Choroid plexus epithelial cell (primary cell): ENCODE data around the gene ELF2.
A peak's percentile ranks its signal among the peaks of the same experiment; 100 is the strongest.

Experiments used
- DNase-seq: peaks from one replicate; pipeline ENCODE4 v3.0.0-alpha.2; 2010; ENCODE audit warnings: low read depth
- H3K4me3 ChIP-seq: 2 replicates; pipeline ENCODE4 v1.5.1; 2011; ENCODE audit warnings: low read depth, mild to moderate bottlenecking, control low read depth, low read length, moderate library complexity
- CTCF ChIP-seq: conservative IDR thresholded peaks from 2 replicates; pipeline ENCODE4 v1.5.1; 2011; ENCODE audit warnings: low read depth, mild to moderate bottlenecking, control low read depth, inconsistent platforms, low read length, moderate library complexity

Gene ELF2

GRCh38 chr4:139154134-139154421 is 22.9 kb downstream of the ELF2 start:
- no peak overlapping the region for H3K4me3 ChIP-seq
- TF ChIP-seq CTCF: no peak

GRCh38 chr4:139153411-139154133 is 23.4 kb downstream of the ELF2 start:
- no peak overlapping the region for H3K4me3 ChIP-seq
- peak; percentile 35 for DNase-seq
- no peak for TF ChIP-seq CTCF

More at GRCh38 chr4:139154134-139154421, 22.9 kb downstream of the ELF2 start:
- no peak for DNase-seq

GRCh38 chr4:139152249-139152648 is 24.8 kb downstream of the ELF2 start:
- H3K4me3 ChIP-seq: no peak overlapping the region
- TF ChIP-seq CTCF: no peak
- no peak for DNase-seq

- H3K4me3 ChIP-seq: no peak overlapping the region
- DNase-seq: no peak
- TF ChIP-seq CTCF: no peak
Measured at GRCh38 chr4:139146926-139147629, 29.9 kb downstream of the ELF2 start.

GRCh38 chr4:139145552-139145932 is 31.5 kb downstream of the ELF2 start:
- no peak for DNase-seq
- no peak for TF ChIP-seq CTCF
- H3K4me3 ChIP-seq: no peak overlapping the region

- no peak for TF ChIP-seq CTCF
- no peak overlapping the region for H3K4me3 ChIP-seq
- no peak for DNase-seq
Measured at GRCh38 chr4:139144911-139145551, 32.0 kb downstream of the ELF2 start.
